Fibroblast of lung (primary cell): ENCODE results near the gene MMD. TPM values are rescaled to one million over a fixed set of nuclear protein-coding genes. Genes with fewer than 3 reads are reported as not detected.
A peak's percentile ranks its signal among the peaks of the same experiment; 100 is the strongest.

Source experiments
- DNase-seq, 2 donors: peaks; one replicate each; pipeline versions ENCODE4 v3.0.0 to v3.0.0-alpha.2; 2010; ENCODE audit warnings: low read depth in 2 of 2
- H2AFZ ChIP-seq: 2 replicates; pipeline ENCODE4 v1.5.1; 2012; ENCODE audit warnings: low read length, control low read depth, inconsistent platforms
- H3K27ac ChIP-seq: 2 replicates; pipeline ENCODE4 v1.5.1; 2011; ENCODE audit warnings: low read length, control low read depth; ENCODE audit not compliant: insufficient read depth
- H3K27me3 ChIP-seq: 2 replicates; pipeline ENCODE4 v1.5.1; 2011; ENCODE audit warnings: mild to moderate bottlenecking, low read length; ENCODE audit not compliant: control insufficient read depth, insufficient read depth
- H3K36me3 ChIP-seq: 2 replicates; pipeline ENCODE4 v1.5.1; 2011; ENCODE audit warnings: low read length; ENCODE audit not compliant: control insufficient read depth, insufficient read depth
- H3K4me1 ChIP-seq: 2 replicates; pipeline ENCODE4 v1.5.1; 2011; ENCODE audit warnings: low read length; ENCODE audit not compliant: control insufficient read depth, insufficient read depth; ENCODE audit errors: extremely low read depth
- H3K4me2 ChIP-seq: 2 replicates; pipeline ENCODE4 v1.5.1; 2011; ENCODE audit warnings: low read length, control low read depth; ENCODE audit not compliant: insufficient read depth; ENCODE audit errors: extremely low read depth
- H3K4me3 ChIP-seq, 4 experiments: fragments of 200-600 bp in 1 of 4; sonication (generic) in 1 of 4; replicated peaks in 1 of 4; 2 replicates each; pipeline ENCODE4 v1.5.1; 2011 to 2016; ENCODE audit warnings: low read length in 4 of 4, low read depth in 3 of 4, mild to moderate bottlenecking in 3 of 4, control low read depth in 2 of 4, inconsistent platforms in 1 of 4, mixed read lengths in 1 of 4; ENCODE audit not compliant: insufficient read depth in 1 of 4; ENCODE audit errors: control extremely low read depth in 1 of 4
- H3K79me2 ChIP-seq: 2 replicates; pipeline ENCODE4 v1.5.1; 2012; ENCODE audit warnings: mild to moderate bottlenecking, low read length, inconsistent platforms; ENCODE audit not compliant: control insufficient read depth, insufficient read depth
- H3K9ac ChIP-seq: 2 replicates; pipeline ENCODE4 v1.5.1; 2011; ENCODE audit warnings: mild to moderate bottlenecking, low read length, control low read depth; ENCODE audit not compliant: insufficient read depth
- H3K9me3 ChIP-seq: 2 replicates; pipeline ENCODE4 v1.5.1; 2012; ENCODE audit warnings: low read depth, low read length; ENCODE audit not compliant: control insufficient read depth, insufficient read depth
- H4K20me1 ChIP-seq: 2 replicates; pipeline ENCODE4 v1.5.1; 2011; ENCODE audit warnings: low read length; ENCODE audit not compliant: control insufficient read depth, insufficient read depth; ENCODE audit errors: extremely low read depth
- EZH2 ChIP-seq: IDR thresholded peaks from 2 replicates; pipeline ENCODE4 v1.5.1; 2012; ENCODE audit warnings: low read length, control low read depth, mild to moderate bottlenecking; ENCODE audit errors: missing control alignments
- polyA plus RNA-seq, 2 donors: library from polyadenylated mRNA; depleted of rRNA in 1 of 2; stranded (reverse) in 1 of 2; unstranded in 1 of 2; fragments of >200 nt; gene quantifications; 2 replicates each; pipeline ENCODE4 v1.2.1, GENCODE V29; 2011 to 2012; ENCODE audit warnings: missing spikeins in 1 of 2
- total RNA-seq: library from RNA; depleted of rRNA; stranded (reverse); fragments of >200 nt; gene quantifications from 2 replicates; pipeline ENCODE4 v1.2.1, GENCODE V29; 2014
- TF ChIP-seq, protein P1 (sequence below), 2 donors: IDR thresholded peaks in 1 of 2; conservative IDR thresholded peaks in 1 of 2; 1 replicate in 1 of 2; 2 replicates in 1 of 2; pipeline ENCODE4 v1.5.1; 2011 to 2012; ENCODE audit warnings: low read length in 2 of 2, control low read depth in 1 of 2, inconsistent platforms in 1 of 2, low read depth in 1 of 2, mild to moderate bottlenecking in 1 of 2

MMD gene
- total and polyA plus RNA-seq, 2 donors (not counting 1 experiment from before 2014, with no cell fraction given): 16.0 to 36.3 TPM

GRCh38 chr17:55454906-55455474 lies 33.4 kb upstream of the MMD start:
- H3K27ac ChIP-seq: peak overlapping the region; percentile 40
- H3K4me3 ChIP-seq: no peak overlapping the region
- H3K4me2 ChIP-seq: peak overlapping the region; percentile 42
- no peaks in the 10 kb centered on the region for H3K27me3 ChIP-seq
- H3K79me2 ChIP-seq: no peaks in the 10 kb centered on the region
- H4K20me1 ChIP-seq: no peaks in the 10 kb centered on the region
- H3K9ac ChIP-seq: no peak overlapping the region
- H3K4me1 ChIP-seq: peaks cover 19% of the 10 kb centered on the region
- H3K36me3 ChIP-seq: no peaks in the 10 kb centered on the region
- TF ChIP-seq EZH2: no peak
- TF ChIP-seq, protein P1, sequence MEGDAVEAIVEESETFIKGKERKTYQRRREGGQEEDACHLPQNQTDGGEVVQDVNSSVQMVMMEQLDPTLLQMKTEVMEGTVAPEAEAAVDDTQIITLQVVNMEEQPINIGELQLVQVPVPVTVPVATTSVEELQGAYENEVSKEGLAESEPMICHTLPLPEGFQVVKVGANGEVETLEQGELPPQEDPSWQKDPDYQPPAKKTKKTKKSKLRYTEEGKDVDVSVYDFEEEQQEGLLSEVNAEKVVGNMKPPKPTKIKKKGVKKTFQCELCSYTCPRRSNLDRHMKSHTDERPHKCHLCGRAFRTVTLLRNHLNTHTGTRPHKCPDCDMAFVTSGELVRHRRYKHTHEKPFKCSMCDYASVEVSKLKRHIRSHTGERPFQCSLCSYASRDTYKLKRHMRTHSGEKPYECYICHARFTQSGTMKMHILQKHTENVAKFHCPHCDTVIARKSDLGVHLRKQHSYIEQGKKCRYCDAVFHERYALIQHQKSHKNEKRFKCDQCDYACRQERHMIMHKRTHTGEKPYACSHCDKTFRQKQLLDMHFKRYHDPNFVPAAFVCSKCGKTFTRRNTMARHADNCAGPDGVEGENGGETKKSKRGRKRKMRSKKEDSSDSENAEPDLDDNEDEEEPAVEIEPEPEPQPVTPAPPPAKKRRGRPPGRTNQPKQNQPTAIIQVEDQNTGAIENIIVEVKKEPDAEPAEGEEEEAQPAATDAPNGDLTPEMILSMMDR (conservative IDR thresholded peaks at IDR 0.05 in 1 of 2, IDR thresholded peaks at IDR 0.05 in 1 of 2; ENCODE audit: low read depth in 1 of 2, low read length in 2 of 2): no peak
- no peak overlapping the region for H2AFZ ChIP-seq
- no peaks in the 10 kb centered on the region for H3K9me3 ChIP-seq
- DNase-seq: peak; percentile 60 to 93

GRCh38 chr17:55453839-55454557 lies 32.4 kb upstream of the MMD start:
- TF ChIP-seq EZH2: no peak
- TF ChIP-seq, protein P1 (conservative IDR thresholded peaks at IDR 0.05 in 1 of 2, IDR thresholded peaks at IDR 0.05 in 1 of 2; ENCODE audit: low read depth in 1 of 2, low read length in 2 of 2): no peak
- Histone ChIP-seq H3K9ac (no peak overlapping the region), H3K4me1 (peaks cover 19% of the 10 kb centered on the region), H4K20me1 (no peaks in the 10 kb centered on the region), H3K4me3 (no peak overlapping the region), H3K4me2 (no peak overlapping the region), H3K36me3 (no peaks in the 10 kb centered on the region), H3K79me2 (no peaks in the 10 kb centered on the region), H3K27me3 (no peaks in the 10 kb centered on the region), H3K9me3 (no peaks in the 10 kb centered on the region), H2AFZ (no peak overlapping the region), H3K27ac (no peak overlapping the region)
- DNase-seq: no peak

- no peak for TF ChIP-seq EZH2
- TF ChIP-seq, protein P1 (conservative IDR thresholded peaks at IDR 0.05 in 1 of 2, IDR thresholded peaks at IDR 0.05 in 1 of 2; ENCODE audit: low read depth in 1 of 2, low read length in 2 of 2): no peak
- Histone ChIP-seq H3K9ac (no peak overlapping the region), H3K4me1 (peaks cover 15% of the 10 kb centered on the region), H3K79me2 (no peaks in the 10 kb centered on the region), H3K9me3 (no peaks in the 10 kb centered on the region), H3K4me3 (no peak overlapping the region), H3K4me2 (peak overlapping the region; percentile 17), H3K27ac (peak overlapping the region; percentile 84), H3K27me3 (no peaks in the 10 kb centered on the region), H2AFZ (no peak overlapping the region), H4K20me1 (no peaks in the 10 kb centered on the region), H3K36me3 (no peaks in the 10 kb centered on the region)
- peak; percentile 74 to 94 for DNase-seq
Measured at GRCh38 chr17:55452139-55452790, 30.6 kb upstream of the MMD start.
